ENCODE data around the gene ATP2B2.

ATP2B2 gene

DNA sequence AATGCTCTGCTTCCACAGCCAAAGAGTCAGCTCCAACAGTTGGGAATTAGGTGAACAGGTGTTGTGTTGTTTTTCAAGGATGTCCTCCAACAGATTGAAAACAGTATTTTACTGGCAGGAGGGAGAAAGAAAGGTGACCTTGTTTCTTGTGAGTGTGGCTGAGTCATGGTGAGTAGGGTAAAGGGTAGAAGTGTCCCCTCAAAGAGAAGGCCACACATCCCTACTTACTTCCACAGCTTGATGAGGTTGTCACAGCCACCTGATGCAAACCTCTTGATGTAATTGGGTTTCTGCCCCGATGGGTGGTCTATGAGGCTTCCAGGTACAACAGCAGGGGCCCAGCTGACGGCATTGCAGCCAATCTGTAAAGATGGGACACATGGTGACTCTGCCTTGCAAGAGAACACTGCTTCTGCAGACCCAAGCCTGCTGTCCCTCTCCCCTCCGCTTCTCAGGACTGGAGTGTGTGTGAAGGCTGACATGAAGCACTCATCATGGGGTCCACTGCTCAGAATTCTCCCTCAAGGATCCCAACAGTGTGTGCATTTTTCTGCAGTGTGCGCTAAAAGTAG, 200.0 kb downstream of the ATP2B2 start:
- H3K36me3 ChIP-seq (ENCODE audit: insufficient read depth, low read length): peaks cover 88% of the 10 kb centered on the region; the same call in 1 of the 2 replicates
- H3K9ac ChIP-seq (ENCODE audit: low read depth, low read length, poor library complexity, severe bottlenecking): no peak overlapping the region

DNA sequence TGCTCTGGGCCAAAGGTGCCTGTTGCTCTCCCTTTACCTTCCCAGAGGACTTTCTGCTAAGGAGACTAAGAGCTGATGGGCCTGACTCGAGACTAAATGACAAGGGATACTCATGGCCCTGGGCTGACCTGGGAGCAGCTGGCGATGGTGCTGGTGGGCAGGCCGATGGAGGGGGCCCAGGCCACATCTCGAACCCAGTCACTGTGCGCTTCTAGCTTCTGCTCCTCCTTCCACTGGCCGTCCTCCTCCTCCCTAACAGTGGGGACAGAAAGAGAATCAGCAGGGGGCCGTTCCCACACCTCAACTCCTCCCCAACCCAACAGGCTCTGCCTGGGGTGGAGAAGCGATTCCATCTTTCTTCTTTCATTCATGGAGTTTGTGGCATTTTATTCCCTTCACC, 200.5 kb downstream of the ATP2B2 start:
- Histone ChIP-seq H3K9me2 (replicated peaks; ENCODE audit: low read depth, low read length) (no peaks in the 10 kb centered on the region), H3F3A (ENCODE audit: low read depth) (no peaks in the 10 kb centered on the region), H2AFZ (ENCODE audit: low read length) (no peak overlapping the region), H3K27me3 (ENCODE audit: insufficient read depth, low read length, poor library complexity, severe bottlenecking) (no peaks in the 10 kb centered on the region), H3K4me1 (ENCODE audit: insufficient read depth, low read length, poor library complexity, severe bottlenecking) (no peaks in the 10 kb centered on the region), H3K4me2 (ENCODE audit: low read depth, low read length, poor library complexity, severe bottlenecking) (no peak overlapping the region), H4K20me1 (ENCODE audit: insufficient read depth, low read length, poor library complexity, severe bottlenecking) (no peaks in the 10 kb centered on the region), H3K4me3 (ENCODE audit: low read length, poor library complexity, severe bottlenecking) (no peak overlapping the region), H3K9me3 (ENCODE audit: insufficient read depth, low read depth, low read length) (no peaks in the 10 kb centered on the region), H3K9ac (ENCODE audit: low read depth, low read length, poor library complexity, severe bottlenecking) (no peak overlapping the region), H3K36me3 (ENCODE audit: insufficient read depth, low read length) (peaks cover 88% of the 10 kb centered on the region; the same call in 1 of the 2 replicates), H3K79me2 (ENCODE audit: insufficient read depth, low read length) (no peaks in the 10 kb centered on the region)
- TF ChIP-seq, protein P1, sequence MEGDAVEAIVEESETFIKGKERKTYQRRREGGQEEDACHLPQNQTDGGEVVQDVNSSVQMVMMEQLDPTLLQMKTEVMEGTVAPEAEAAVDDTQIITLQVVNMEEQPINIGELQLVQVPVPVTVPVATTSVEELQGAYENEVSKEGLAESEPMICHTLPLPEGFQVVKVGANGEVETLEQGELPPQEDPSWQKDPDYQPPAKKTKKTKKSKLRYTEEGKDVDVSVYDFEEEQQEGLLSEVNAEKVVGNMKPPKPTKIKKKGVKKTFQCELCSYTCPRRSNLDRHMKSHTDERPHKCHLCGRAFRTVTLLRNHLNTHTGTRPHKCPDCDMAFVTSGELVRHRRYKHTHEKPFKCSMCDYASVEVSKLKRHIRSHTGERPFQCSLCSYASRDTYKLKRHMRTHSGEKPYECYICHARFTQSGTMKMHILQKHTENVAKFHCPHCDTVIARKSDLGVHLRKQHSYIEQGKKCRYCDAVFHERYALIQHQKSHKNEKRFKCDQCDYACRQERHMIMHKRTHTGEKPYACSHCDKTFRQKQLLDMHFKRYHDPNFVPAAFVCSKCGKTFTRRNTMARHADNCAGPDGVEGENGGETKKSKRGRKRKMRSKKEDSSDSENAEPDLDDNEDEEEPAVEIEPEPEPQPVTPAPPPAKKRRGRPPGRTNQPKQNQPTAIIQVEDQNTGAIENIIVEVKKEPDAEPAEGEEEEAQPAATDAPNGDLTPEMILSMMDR (conservative IDR thresholded peaks at IDR 0.05; ENCODE audit: low read length): no peak
- no peak for TF ChIP-seq EZH2phosphoT487 (IDR thresholded peaks at IDR 0.05; ENCODE audit: borderline replicate concordance)

More for the DNA sequence above, 200.0 kb downstream of the ATP2B2 start:
- Histone ChIP-seq H3K4me3 (ENCODE audit: low read length, poor library complexity, severe bottlenecking) (no peak overlapping the region), H4K20me1 (ENCODE audit: insufficient read depth, low read length, poor library complexity, severe bottlenecking) (no peaks in the 10 kb centered on the region), H3K9me3 (ENCODE audit: insufficient read depth, low read depth, low read length) (no peaks in the 10 kb centered on the region), H3K27me3 (ENCODE audit: insufficient read depth, low read length, poor library complexity, severe bottlenecking) (no peaks in the 10 kb centered on the region), H2AFZ (ENCODE audit: low read length) (no peak overlapping the region), H3K9me2 (replicated peaks; ENCODE audit: low read depth, low read length) (no peaks in the 10 kb centered on the region), H3K4me2 (ENCODE audit: low read depth, low read length, poor library complexity, severe bottlenecking) (no peak overlapping the region), H3K79me2 (ENCODE audit: insufficient read depth, low read length) (no peaks in the 10 kb centered on the region), H3F3A (ENCODE audit: low read depth) (no peaks in the 10 kb centered on the region), H3K4me1 (ENCODE audit: insufficient read depth, low read length, poor library complexity, severe bottlenecking) (no peaks in the 10 kb centered on the region)
- TF ChIP-seq, protein P1 (conservative IDR thresholded peaks at IDR 0.05; ENCODE audit: low read length): no peak
- no peak for TF ChIP-seq EZH2phosphoT487 (IDR thresholded peaks at IDR 0.05; ENCODE audit: borderline replicate concordance)

DNA sequence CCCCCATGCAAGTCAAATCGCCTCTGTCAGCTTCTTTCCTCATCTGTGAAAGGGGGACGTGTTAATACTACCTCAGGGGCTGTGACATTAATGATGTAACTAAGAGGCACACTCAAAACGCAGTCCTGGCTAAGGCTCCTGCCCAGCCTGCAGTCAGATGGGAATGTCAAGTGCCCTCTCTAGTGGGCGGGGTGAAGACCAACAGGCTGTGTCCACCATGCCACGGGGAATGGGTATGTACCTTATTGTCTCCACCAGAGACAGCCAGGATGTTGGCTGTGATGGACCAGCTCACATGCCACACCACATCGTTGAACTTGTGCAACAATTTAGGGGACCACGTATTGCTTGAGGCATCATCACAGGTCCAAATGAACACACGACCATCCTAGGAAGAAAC, 201.6 kb downstream of the ATP2B2 start:
- H3K9me3 ChIP-seq (ENCODE audit: insufficient read depth, low read depth, low read length): no peaks in the 10 kb centered on the region
- peaks cover 85% of the 10 kb centered on the region; the same call in 1 of the 2 replicates for H3K36me3 ChIP-seq (ENCODE audit: insufficient read depth, low read length)
- no peak overlapping the region for H3K4me3 ChIP-seq (ENCODE audit: low read length, poor library complexity, severe bottlenecking)
- no peak overlapping the region for H3K4me2 ChIP-seq (ENCODE audit: low read depth, low read length, poor library complexity, severe bottlenecking)
- H3K9ac ChIP-seq (ENCODE audit: low read depth, low read length, poor library complexity, severe bottlenecking): no peak overlapping the region
- no peaks in the 10 kb centered on the region for H3K9me2 ChIP-seq (replicated peaks; ENCODE audit: low read depth, low read length)
- H3K79me2 ChIP-seq (ENCODE audit: insufficient read depth, low read length): no peaks in the 10 kb centered on the region
- no peaks in the 10 kb centered on the region for H4K20me1 ChIP-seq (ENCODE audit: insufficient read depth, low read length, poor library complexity, severe bottlenecking)
- no peaks in the 10 kb centered on the region for H3K4me1 ChIP-seq (ENCODE audit: insufficient read depth, low read length, poor library complexity, severe bottlenecking)
- TF ChIP-seq, protein P1 (conservative IDR thresholded peaks at IDR 0.05; ENCODE audit: low read length): no peak
- TF ChIP-seq EZH2phosphoT487 (IDR thresholded peaks at IDR 0.05; ENCODE audit: borderline replicate concordance): no peak
- no peaks in the 10 kb centered on the region for H3K27me3 ChIP-seq (ENCODE audit: insufficient read depth, low read length, poor library complexity, severe bottlenecking)
- no peaks in the 10 kb centered on the region for H3F3A ChIP-seq (ENCODE audit: low read depth)
- H2AFZ ChIP-seq (ENCODE audit: low read length): no peak overlapping the region

Data from Loucy (cell line).